Transverse colon (tissue), 4 donors: ENCODE measurements around the gene RPRD2. TPM values are rescaled to one million over a fixed set of nuclear protein-coding genes. Genes with fewer than 3 reads are reported as not detected.

Experiments used
- DNase-seq: peaks from one replicate; pipeline ENCODE4 v3.0.0-alpha.2; 2019
- H3K27ac ChIP-seq, 4 donors: fragments of 200-600 bp; sonication (generic); 2 replicates each; pipeline ENCODE4 v1.5.1; 2016 to 2018; ENCODE audit warnings: inconsistent platforms in 4 of 4
- H3K27me3 ChIP-seq: fragments of 200-600 bp; sonication (generic); 2 replicates; pipeline ENCODE4 v1.5.1; 2017; ENCODE audit warnings: inconsistent platforms
- H3K36me3 ChIP-seq, 4 donors: fragments of 200-600 bp; sonication (generic); 2 replicates each; pipeline ENCODE4 v1.5.1; 2017 to 2019; ENCODE audit warnings: inconsistent platforms in 4 of 4
- H3K4me1 ChIP-seq, 4 donors: fragments of 200-600 bp; sonication (generic); 2 replicates each; pipeline ENCODE4 v1.5.1; 2017 to 2020; ENCODE audit warnings: inconsistent platforms in 4 of 4
- H3K4me3 ChIP-seq, 4 donors: fragments of 200-600 bp; sonication (generic); 1 replicate in 1 of 4; 2 replicates in 3 of 4; pipeline versions ENCODE4 v1.5.1 to v1.6.1; 2017 to 2019; ENCODE audit warnings: inconsistent platforms in 4 of 4
- H3K9me3 ChIP-seq, 2 donors: fragments of 200-600 bp; sonication (generic); 2 replicates each; pipeline ENCODE4 v1.5.1; 2017 to 2019; ENCODE audit warnings: inconsistent platforms in 2 of 2
- CTCF ChIP-seq, 5 experiments: fragments of 200-600 bp in 3 of 5; fragments of 450-650 bp in 2 of 5; sonication (generic) in 3 of 5; IDR thresholded peaks; 1 replicate in 2 of 5; 2 replicates in 3 of 5; pipeline ENCODE4 v1.5.1; 2016 to 2017; ENCODE audit warnings: antibody characterized with exemption in 5 of 5, inconsistent platforms in 3 of 5, mild to moderate bottlenecking in 2 of 5, moderate library complexity in 1 of 5
- EP300 ChIP-seq: sonication (generic); formaldehyde crosslinking; IDR thresholded peaks from one replicate; pipeline ENCODE4 v1.6.1; 2017; ENCODE audit warnings: antibody characterized with exemption, low read depth
- POLR2A ChIP-seq: fragments of 450-650 bp; IDR thresholded peaks from one replicate; pipeline ENCODE4 v1.6.1; 2016; ENCODE audit warnings: antibody characterized with exemption, mild to moderate bottlenecking, moderate library complexity
- POLR2AphosphoS5 ChIP-seq, 3 donors: sonication (generic); formaldehyde crosslinking; IDR thresholded peaks; one replicate each; pipeline ENCODE4 v1.6.1; 2016; ENCODE audit warnings: antibody characterized with exemption in 3 of 3
- WGBS, 2 donors: methylation state at CpG; one replicate each; pipeline ENCODE4 v1.1.5; 2018; ENCODE audit warnings: low coverage in 1 of 2; 5-methylcytosine and 5-hydroxymethylcytosine counted together
- in situ Hi-C, 4 donors: fragments of 200-750 bp; cut with MboI; loops; one replicate each; pipeline versions ENCODE4 v1.15.0 to v1.15.1; 2017; ENCODE audit warnings: low sequenced_read_pairs in 3 of 4, low pct_ligation_motif_present in 1 of 4, low pct_unique_long_range_greater_than_20kb in 1 of 4
- intact Hi-C: fragments of 100-400 bp; cut with DNase I; formaldehyde crosslinking; loops from one replicate; pipeline ENCODE4 v1.15.1; 2023; ENCODE audit warnings: low total_unique reads
- total RNA-seq, 4 donors: library from RNA; depleted of rRNA; stranded (reverse); fragments of >200 nt; gene quantifications; one replicate each; pipeline ENCODE4 v1.1.0, GENCODE V29; 2016

The RPRD2 gene
- total RNA-seq, 4 donors from 2014 or later: 18.7 to 36.4 (median 26.1) TPM

GRCh38 chr1:150397392-150398032 lies 33.6 kb downstream of the RPRD2 start:
- in situ Hi-C loops: no loop called here
- Histone ChIP-seq H3K36me3 (no peaks in the 10 kb centered on the region), H3K4me3 (no peak overlapping the region), H3K27ac (no peak overlapping the region), H3K4me1 (no peaks in the 10 kb centered on the region), H3K27me3 (no peaks in the 10 kb centered on the region), H3K9me3 (no peaks in the 10 kb centered on the region)
- no peak for TF ChIP-seq EP300
- TF ChIP-seq POLR2AphosphoS5 (IDR thresholded peaks at IDR 0.05): no peak
- TF ChIP-seq POLR2A: no peak
- no peak for TF ChIP-seq CTCF (IDR thresholded peaks at IDR 0.05)
- intact Hi-C loops: no loop called here
- DNase-seq: no peak
- 84 to 92% methylated on average over 4 to 6 of the region's 6 CpGs for WGBS, 2 donors

- WGBS, 2 donors: 78 to 89% methylated on average over 5 to 6 of the region's 6 CpGs
Observed at GRCh38 chr1:150404465-150404864, 40.5 kb downstream of the RPRD2 start.

GRCh38 chr1:150405660-150406059 lies 41.7 kb downstream of the RPRD2 start:
- H3K4me1 ChIP-seq: peaks cover 3 to 35% (median 24%) of the 10 kb centered on the region in 4 donors
- DNase-seq: no peak
- H3K9me3 ChIP-seq: no peaks in the 10 kb centered on the region
- H3K27me3 ChIP-seq: no peaks in the 10 kb centered on the region
- no peak overlapping the region for H3K4me3 ChIP-seq
- intact Hi-C loops (no loop called here), in situ Hi-C loops (no loop called here)
- H3K36me3 ChIP-seq: no peaks in the 10 kb centered on the region
- H3K27ac ChIP-seq: no peak overlapping the region
- WGBS, 2 donors: 69 to 86% methylated on average over 5 of the region's 5 CpGs
- TF ChIP-seq POLR2AphosphoS5 (IDR thresholded peaks at IDR 0.05) (no peak), EP300 (no peak), CTCF (IDR thresholded peaks at IDR 0.05) (no peak), POLR2A (no peak)

More at GRCh38 chr1:150404465-150404864, 40.5 kb downstream of the RPRD2 start:
- Histone ChIP-seq H3K27ac (no peak overlapping the region), H3K4me3 (no peak overlapping the region), H3K4me1 (peaks cover 3 to 24% (median 17%) of the 10 kb centered on the region in 4 donors), H3K36me3 (no peaks in the 10 kb centered on the region), H3K27me3 (no peaks in the 10 kb centered on the region), H3K9me3 (no peaks in the 10 kb centered on the region)
- in situ Hi-C loops (no loop called here), intact Hi-C loops (no loop called here)
- TF ChIP-seq CTCF (IDR thresholded peaks at IDR 0.05): no peak
- TF ChIP-seq POLR2A: no peak
- DNase-seq: no peak

GRCh38 chr1:150406483-150406882 lies 42.5 kb downstream of the RPRD2 start:
- no peaks in the 10 kb centered on the region for H3K36me3 ChIP-seq
- in situ Hi-C loops (no loop called here), intact Hi-C loops (no loop called here)
- no peaks in the 10 kb centered on the region for H3K27me3 ChIP-seq
- no peaks in the 10 kb centered on the region for H3K9me3 ChIP-seq
- H3K27ac ChIP-seq: no peak overlapping the region
- DNase-seq: no peak
- peaks cover 3 to 40% (median 24%) of the 10 kb centered on the region in 4 donors for H3K4me1 ChIP-seq
- no peak for TF ChIP-seq CTCF (IDR thresholded peaks at IDR 0.05)
- no peak for TF ChIP-seq EP300
- TF ChIP-seq POLR2A: no peak
- no peak for TF ChIP-seq POLR2AphosphoS5 (IDR thresholded peaks at IDR 0.05)
- WGBS, 2 donors: 84% methylated on average over 8 of the region's 8 CpGs; no CpG with 5 or more reads in 1 of the 2 donors
- H3K4me3 ChIP-seq: no peak overlapping the region
